ENCODE data around the gene LAMC2. TPM values are rescaled to one million over a fixed set of nuclear protein-coding genes. Genes with fewer than 3 reads are reported as not detected.

Gene LAMC2
- total RNA-seq, 4 donors from 2014 or later, result 2.4 to 4.2 (median 2.8) TPM

- no peak for TF ChIP-seq CTCF (IDR thresholded peaks at IDR 0.05; ENCODE audit: low read depth)
Measured at GRCh38 chr1:183144752-183145151, 41.3 kb upstream of the LAMC2 start.

GRCh38 chr1:183147735-183148134 is 38.3 kb upstream of the LAMC2 start:
- TF ChIP-seq CTCF (IDR thresholded peaks at IDR 0.05; ENCODE audit: low read depth), result no peak

- no peak for TF ChIP-seq CTCF (IDR thresholded peaks at IDR 0.05; ENCODE audit: low read depth)
Measured at GRCh38 chr1:183148599-183148998, 37.5 kb upstream of the LAMC2 start.

- TF ChIP-seq CTCF (IDR thresholded peaks at IDR 0.05; ENCODE audit: low read depth), result no peak
Measured at GRCh38 chr1:183149273-183149672, 36.8 kb upstream of the LAMC2 start.

GRCh38 chr1:183150445-183150844 is 35.6 kb upstream of the LAMC2 start:
- no peak for TF ChIP-seq CTCF (IDR thresholded peaks at IDR 0.05; ENCODE audit: low read depth)

GRCh38 chr1:183152180-183152579 is 33.9 kb upstream of the LAMC2 start:
- TF ChIP-seq CTCF (IDR thresholded peaks at IDR 0.05; ENCODE audit: low read depth), result no peak

- no peak for TF ChIP-seq CTCF (IDR thresholded peaks at IDR 0.05; ENCODE audit: low read depth)
Measured at GRCh38 chr1:183155939-183156338, 30.1 kb upstream of the LAMC2 start.

Data from subcutaneous adipose tissue (tissue), 4 donors.